Natural killer cell treated with Interleukin-12 subunit alpha and Interleukin-12 subunit beta and Interleukin-15 and Interleukin-18, amount 100 ng/mL, for 72 hours (primary cell): ENCODE results near the gene POLR1D. TPM values are rescaled to one million over a fixed set of nuclear protein-coding genes. Genes with fewer than 3 reads are reported as not detected.

Source experiments
- ATAC-seq, 2 donors: fragments of 150-1000 bp; cut with Tn5 transposase in 1 of 2; sonication (Bioruptor Pico), chemical (Tn5 transposase) in 1 of 2; 2 replicates each; pipeline ENCODE4 v1.10.0; 2021
- DNase-seq: peaks from one replicate; pipeline ENCODE4 v3.0.0; 2022; ENCODE audit warnings: low spot score
- H3K27ac Mint-ChIP-seq, 2 donors: 1 replicate in 1 of 2; 2 replicates in 1 of 2; pipeline ENCODE4 v1.8.0; 2022; ENCODE audit warnings: mixed read lengths in 2 of 2, mild to moderate bottlenecking in 1 of 2, moderate library complexity in 1 of 2
- H3K27me3 Mint-ChIP-seq, 2 donors: 1 replicate in 1 of 2; 2 replicates in 1 of 2; pipeline ENCODE4 v1.8.0; 2022; ENCODE audit warnings: mixed read lengths in 2 of 2
- H3K36me3 Mint-ChIP-seq: one replicate; pipeline ENCODE4 v1.8.0; 2022; ENCODE audit warnings: mixed read lengths
- H3K4me1 Mint-ChIP-seq, 2 donors: 1 replicate in 1 of 2; 2 replicates in 1 of 2; pipeline ENCODE4 v1.8.0; 2022; ENCODE audit warnings: low read depth in 2 of 2, mixed read lengths in 2 of 2, mild to moderate bottlenecking in 1 of 2
- H3K4me3 Mint-ChIP-seq: one replicate; pipeline ENCODE4 v1.8.0; 2022; ENCODE audit warnings: mixed read lengths
- H3K9me3 Mint-ChIP-seq: 2 replicates; pipeline ENCODE4 v1.8.0; 2022; ENCODE audit warnings: mixed read lengths
- total RNA-seq, 2 donors: library from RNA; stranded (reverse); gene quantifications; one replicate each; pipeline ENCODE4 v1.2.3, GENCODE V29; 2022

The POLR1D gene
- total RNA-seq, 2 donors from 2014 or later, result 95.2 to 112 TPM

- DNase-seq (no peak), ATAC-seq (no peak)
- H3K4me1 Mint-ChIP-seq, result peaks cover 6 to 16% of the 10 kb centered on the region in 2 donors
- no peak overlapping the region for H3K4me3 Mint-ChIP-seq
- no peaks in the 10 kb centered on the region for H3K36me3 Mint-ChIP-seq
- H3K27ac Mint-ChIP-seq, result no peak overlapping the region
- no peaks in the 10 kb centered on the region for H3K27me3 Mint-ChIP-seq
- H3K9me3 Mint-ChIP-seq, result no peaks in the 10 kb centered on the region
Measured at GRCh38 chr13:27659145-27659865, 37.6 kb downstream of the POLR1D start.

GRCh38 chr13:27660511-27660910 lies 38.8 kb downstream of the POLR1D start:
- Mint-ChIP-seq H3K4me1 (peaks cover 6 to 17% of the 10 kb centered on the region in 2 donors), H3K27me3 (no peaks in the 10 kb centered on the region), H3K36me3 (no peaks in the 10 kb centered on the region), H3K27ac (no peak overlapping the region), H3K4me3 (no peak overlapping the region), H3K9me3 (no peaks in the 10 kb centered on the region)
- DNase-seq (no peak), ATAC-seq (no peak)

- no peak overlapping the region for H3K4me3 Mint-ChIP-seq
- H3K4me1 Mint-ChIP-seq, result peaks cover 6 to 14% of the 10 kb centered on the region in 2 donors
- no peak for ATAC-seq
- no peaks in the 10 kb centered on the region for H3K9me3 Mint-ChIP-seq
- no peaks in the 10 kb centered on the region for H3K27me3 Mint-ChIP-seq
- no peaks in the 10 kb centered on the region for H3K36me3 Mint-ChIP-seq
- no peak overlapping the region for H3K27ac Mint-ChIP-seq
- no peak for DNase-seq
Measured at GRCh38 chr13:27661017-27661416, 39.3 kb downstream of the POLR1D start.

GRCh38 chr13:27662738-27663470 lies 41.2 kb downstream of the POLR1D start:
- Mint-ChIP-seq H3K27me3 (no peaks in the 10 kb centered on the region), H3K27ac (no peak overlapping the region), H3K9me3 (no peaks in the 10 kb centered on the region), H3K4me3 (no peak overlapping the region), H3K4me1 (peaks cover 6 to 14% of the 10 kb centered on the region in 2 donors), H3K36me3 (no peaks in the 10 kb centered on the region)
- ATAC-seq (no peak), DNase-seq (no peak)

- no peaks in the 10 kb centered on the region for H3K36me3 Mint-ChIP-seq
- DNase-seq (no peak), ATAC-seq (no peak)
- H3K4me3 Mint-ChIP-seq, result no peak overlapping the region
- H3K27ac Mint-ChIP-seq, result no peak overlapping the region
- H3K27me3 Mint-ChIP-seq, result no peaks in the 10 kb centered on the region
- peaks cover 6 to 14% of the 10 kb centered on the region in 2 donors for H3K4me1 Mint-ChIP-seq
- no peaks in the 10 kb centered on the region for H3K9me3 Mint-ChIP-seq
Measured at GRCh38 chr13:27663947-27664346, 42.3 kb downstream of the POLR1D start.

GRCh38 chr13:27665333-27665732 lies 43.6 kb downstream of the POLR1D start:
- Mint-ChIP-seq H3K27ac (no peak overlapping the region), H3K4me3 (no peak overlapping the region)

GRCh38 chr13:27665761-27666160 lies 44.1 kb downstream of the POLR1D start:
- ATAC-seq (no peak), DNase-seq (no peak)
- Mint-ChIP-seq H3K9me3 (no peaks in the 10 kb centered on the region), H3K27ac (no peak overlapping the region), H3K4me1 (peaks cover 1 to 9% of the 10 kb centered on the region in 2 donors), H3K36me3 (no peaks in the 10 kb centered on the region), H3K27me3 (no peaks in the 10 kb centered on the region), H3K4me3 (no peak overlapping the region)

More at GRCh38 chr13:27665333-27665732, 43.6 kb downstream of the POLR1D start:
- peaks cover 6 to 13% of the 10 kb centered on the region in 2 donors for H3K4me1 Mint-ChIP-seq
- H3K36me3 Mint-ChIP-seq, result no peaks in the 10 kb centered on the region
- no peaks in the 10 kb centered on the region for H3K9me3 Mint-ChIP-seq
- ATAC-seq, result no peak
- no peak for DNase-seq
- H3K27me3 Mint-ChIP-seq, result no peaks in the 10 kb centered on the region

GRCh38 chr13:27666951-27667350 lies 45.3 kb downstream of the POLR1D start:
- Mint-ChIP-seq H3K9me3 (no peaks in the 10 kb centered on the region), H3K4me3 (no peak overlapping the region), H3K36me3 (no peaks in the 10 kb centered on the region), H3K27me3 (no peaks in the 10 kb centered on the region), H3K27ac (no peak overlapping the region), H3K4me1 (peaks cover 0 to 4% of the 10 kb centered on the region in 2 donors)
- ATAC-seq (no peak), DNase-seq (no peak)

GRCh38 chr13:27667946-27668345 lies 46.3 kb downstream of the POLR1D start:
- Mint-ChIP-seq H3K4me3 (no peak overlapping the region), H3K4me1 (peaks cover 0 to 4% of the 10 kb centered on the region in 2 donors), H3K9me3 (no peaks in the 10 kb centered on the region), H3K27me3 (no peaks in the 10 kb centered on the region), H3K27ac (no peak overlapping the region), H3K36me3 (no peaks in the 10 kb centered on the region)
- DNase-seq, result no peak
- ATAC-seq, result no peak

- Mint-ChIP-seq H3K4me1 (no peaks in the 10 kb centered on the region), H3K27me3 (no peaks in the 10 kb centered on the region), H3K27ac (no peak overlapping the region), H3K36me3 (no peaks in the 10 kb centered on the region), H3K9me3 (no peaks in the 10 kb centered on the region), H3K4me3 (no peak overlapping the region)
- DNase-seq (no peak), ATAC-seq (no peak)
Measured at GRCh38 chr13:27670861-27671260, 49.2 kb downstream of the POLR1D start.

- H3K9me3 Mint-ChIP-seq, result no peaks in the 10 kb centered on the region
- no peaks in the 10 kb centered on the region for H3K4me1 Mint-ChIP-seq
- H3K27me3 Mint-ChIP-seq, result no peaks in the 10 kb centered on the region
- ATAC-seq, result no peak
- no peak overlapping the region for H3K4me3 Mint-ChIP-seq
- DNase-seq, result no peak
- no peaks in the 10 kb centered on the region for H3K36me3 Mint-ChIP-seq
- no peak overlapping the region for H3K27ac Mint-ChIP-seq
Measured at GRCh38 chr13:27672025-27672424, 50.3 kb downstream of the POLR1D start.

Other genes starting within 250 kb of the POLR1D start
- 100 to 1,000 TPM; 107 to 244 TPM for gene GTF3A, start 197.3 kb upstream of the POLR1D start, total RNA-seq
- gene MTIF3, start 171.3 kb upstream of the POLR1D start, total RNA-seq, result 10 to 100 TPM; 31.4 to 41.8 TPM
- gene LNX2, start 1.4 kb upstream of the POLR1D start, total RNA-seq, result 1 to 10 TPM; 4.1 to 4.2 TPM
- gene GSX1, start 170.6 kb downstream of the POLR1D start, total RNA-seq, result not detected